PC-3 (cell line): ENCODE data around the gene NLGN3.

Source experiments
- CTCF ChIP-seq: fragments of 300-600 bp; sonication (generic); conservative IDR thresholded peaks from 2 replicates; pipeline ENCODE4 v1.5.1; 2017; ENCODE audit warnings: antibody characterized with exemption, low read depth, mild to moderate bottlenecking, low read length
- EZH2 ChIP-seq: fragments of 300-600 bp; sonication (generic); IDR thresholded peaks from one replicate; pipeline ENCODE4 v1.6.1; 2017; ENCODE audit warnings: antibody characterized with exemption, mild to moderate bottlenecking, low read length; ENCODE audit not compliant: unreplicated experiment
- EZH2phosphoT487 ChIP-seq: fragments of 300-600 bp; sonication (generic); IDR thresholded peaks from 2 replicates; pipeline ENCODE4 v1.6.1; 2018; ENCODE audit warnings: mild to moderate bottlenecking, antibody characterized with exemption, low read length, borderline replicate concordance

- TF ChIP-seq CTCF (no peak), EZH2 (no peak), EZH2phosphoT487 (no peak)
Observed at GRCh38 chrX:71102292-71102691, 42.3 kb upstream of the NLGN3 start.
